ENCODE measurements around the gene C3orf18. TPM values are rescaled to one million over a fixed set of nuclear protein-coding genes. Genes with fewer than 3 reads are reported as not detected.

Gene C3orf18
- total RNA-seq, 2 donors from 2014 or later, result 2.4 to 2.9 TPM

DNA sequence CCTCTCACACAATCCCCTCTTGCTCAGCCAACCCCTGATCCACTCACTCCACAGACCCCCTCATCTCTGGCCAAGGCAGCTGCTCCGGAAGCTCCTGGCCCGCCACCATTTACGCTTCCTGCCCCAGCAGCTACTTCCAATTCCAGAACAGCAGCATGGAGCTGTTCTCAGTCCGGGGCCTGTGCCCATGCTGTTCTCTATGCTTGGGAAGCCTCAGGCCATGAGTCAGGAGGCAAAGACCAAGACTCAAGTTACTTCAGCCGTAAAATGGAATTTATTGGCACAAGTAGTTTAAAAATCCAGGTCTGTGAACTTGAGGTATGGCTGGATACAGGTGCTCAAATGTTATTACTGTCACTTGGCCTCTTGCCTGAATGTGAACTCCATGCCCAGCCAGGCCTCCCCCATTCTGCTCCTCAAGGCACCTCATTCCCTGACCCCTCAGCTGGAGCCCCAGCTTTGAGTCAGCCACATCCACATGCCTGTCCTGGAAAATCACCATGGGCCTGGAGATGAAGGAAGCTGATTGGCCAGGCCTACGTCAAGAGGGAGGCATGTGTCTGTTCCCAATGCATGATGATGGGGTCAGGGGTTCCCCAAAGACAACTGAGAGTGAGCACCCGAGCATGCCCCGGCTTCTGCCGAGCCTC lies 32.7 kb downstream of the C3orf18 start:
- intact Hi-C loops (cut with DNase I), result no loop called here
- DNase-seq, result no peak
- Histone ChIP-seq H3K4me3 (no peak overlapping the region), H3K27me3 (no peaks in the 10 kb centered on the region), H3K36me3 (no peaks in the 10 kb centered on the region), H3K27ac (no peak overlapping the region), H3K9ac (ENCODE audit: low read depth in 2 of 2, low read length in 2 of 2) (no peak overlapping the region), H3K9me3 (no peaks in the 10 kb centered on the region), H3K4me1 (no peaks in the 10 kb centered on the region)
- TF ChIP-seq, protein P1, sequence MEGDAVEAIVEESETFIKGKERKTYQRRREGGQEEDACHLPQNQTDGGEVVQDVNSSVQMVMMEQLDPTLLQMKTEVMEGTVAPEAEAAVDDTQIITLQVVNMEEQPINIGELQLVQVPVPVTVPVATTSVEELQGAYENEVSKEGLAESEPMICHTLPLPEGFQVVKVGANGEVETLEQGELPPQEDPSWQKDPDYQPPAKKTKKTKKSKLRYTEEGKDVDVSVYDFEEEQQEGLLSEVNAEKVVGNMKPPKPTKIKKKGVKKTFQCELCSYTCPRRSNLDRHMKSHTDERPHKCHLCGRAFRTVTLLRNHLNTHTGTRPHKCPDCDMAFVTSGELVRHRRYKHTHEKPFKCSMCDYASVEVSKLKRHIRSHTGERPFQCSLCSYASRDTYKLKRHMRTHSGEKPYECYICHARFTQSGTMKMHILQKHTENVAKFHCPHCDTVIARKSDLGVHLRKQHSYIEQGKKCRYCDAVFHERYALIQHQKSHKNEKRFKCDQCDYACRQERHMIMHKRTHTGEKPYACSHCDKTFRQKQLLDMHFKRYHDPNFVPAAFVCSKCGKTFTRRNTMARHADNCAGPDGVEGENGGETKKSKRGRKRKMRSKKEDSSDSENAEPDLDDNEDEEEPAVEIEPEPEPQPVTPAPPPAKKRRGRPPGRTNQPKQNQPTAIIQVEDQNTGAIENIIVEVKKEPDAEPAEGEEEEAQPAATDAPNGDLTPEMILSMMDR (IDR thresholded peaks at IDR 0.05), result no peak

DNA sequence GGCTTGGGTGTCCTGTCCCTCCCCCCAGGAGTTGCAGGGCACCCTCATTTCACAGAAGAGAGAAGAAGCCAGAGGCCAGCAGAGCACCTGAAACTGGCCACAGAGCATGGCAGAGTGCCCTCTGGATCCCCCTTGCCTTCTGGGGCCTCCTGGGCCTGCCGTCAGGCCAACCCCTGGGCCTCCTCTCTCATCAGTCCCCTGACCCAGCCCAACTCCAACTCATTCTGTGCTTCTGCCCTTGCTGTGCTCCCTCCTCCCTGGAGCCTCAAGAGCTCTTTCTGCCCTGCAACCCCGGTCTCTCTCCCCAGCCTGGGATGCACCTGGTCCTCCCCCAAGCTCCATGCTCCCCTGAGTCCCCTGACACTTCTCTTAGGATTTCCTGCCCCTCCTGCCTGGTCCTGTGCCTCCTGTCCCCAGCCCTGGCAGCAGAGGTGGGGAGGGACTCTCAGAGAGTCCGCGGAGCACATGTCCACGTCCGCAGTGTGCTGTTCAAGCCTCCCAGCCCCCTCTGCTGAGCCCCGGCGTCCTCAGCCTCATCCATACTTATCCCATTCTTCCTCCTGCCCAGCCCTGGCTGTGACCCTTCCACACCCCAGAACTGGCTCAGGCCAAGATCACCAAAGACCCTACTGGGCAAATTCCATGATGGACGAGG lies 33.6 kb downstream of the C3orf18 start:
- intact Hi-C loops (cut with DNase I), result no loop called here
- Histone ChIP-seq H3K4me3 (no peak overlapping the region), H3K9ac (ENCODE audit: low read depth in 2 of 2, low read length in 2 of 2) (no peak overlapping the region), H3K27ac (no peak overlapping the region), H3K9me3 (no peaks in the 10 kb centered on the region), H3K27me3 (no peaks in the 10 kb centered on the region), H3K4me1 (no peaks in the 10 kb centered on the region), H3K36me3 (no peaks in the 10 kb centered on the region)
- no peak for DNase-seq
- TF ChIP-seq, protein P1 (IDR thresholded peaks at IDR 0.05), result no peak

DNA sequence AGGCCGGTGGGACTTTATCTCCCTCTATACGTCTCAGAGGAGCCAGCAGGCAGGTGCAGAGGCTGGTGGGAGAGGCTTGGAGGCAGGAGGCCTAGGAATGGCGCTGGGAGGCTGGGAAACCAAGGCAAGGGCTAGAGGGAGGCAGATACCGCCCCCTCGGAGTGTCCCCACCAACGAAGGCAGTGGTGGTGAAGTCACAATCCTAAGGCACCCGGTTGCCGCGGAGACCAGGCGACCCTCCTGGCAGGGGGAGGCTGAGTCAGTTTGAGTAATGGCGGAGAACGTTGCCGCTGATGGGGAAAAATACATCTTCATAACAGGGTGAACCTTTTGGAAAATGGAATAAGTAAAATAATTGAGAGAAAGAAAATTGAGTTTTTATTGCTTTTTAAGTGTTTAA lies 34.2 kb downstream of the C3orf18 start:
- DNase-seq, result no peak
- intact Hi-C loops (cut with DNase I), result no loop called here
- Histone ChIP-seq H3K27ac (no peak overlapping the region), H3K27me3 (no peaks in the 10 kb centered on the region), H3K4me1 (no peaks in the 10 kb centered on the region), H3K36me3 (no peaks in the 10 kb centered on the region), H3K9me3 (no peaks in the 10 kb centered on the region), H3K4me3 (no peak overlapping the region), H3K9ac (ENCODE audit: low read depth in 2 of 2, low read length in 2 of 2) (no peak overlapping the region)
- TF ChIP-seq, protein P1 (IDR thresholded peaks at IDR 0.05), result no peak

DNA sequence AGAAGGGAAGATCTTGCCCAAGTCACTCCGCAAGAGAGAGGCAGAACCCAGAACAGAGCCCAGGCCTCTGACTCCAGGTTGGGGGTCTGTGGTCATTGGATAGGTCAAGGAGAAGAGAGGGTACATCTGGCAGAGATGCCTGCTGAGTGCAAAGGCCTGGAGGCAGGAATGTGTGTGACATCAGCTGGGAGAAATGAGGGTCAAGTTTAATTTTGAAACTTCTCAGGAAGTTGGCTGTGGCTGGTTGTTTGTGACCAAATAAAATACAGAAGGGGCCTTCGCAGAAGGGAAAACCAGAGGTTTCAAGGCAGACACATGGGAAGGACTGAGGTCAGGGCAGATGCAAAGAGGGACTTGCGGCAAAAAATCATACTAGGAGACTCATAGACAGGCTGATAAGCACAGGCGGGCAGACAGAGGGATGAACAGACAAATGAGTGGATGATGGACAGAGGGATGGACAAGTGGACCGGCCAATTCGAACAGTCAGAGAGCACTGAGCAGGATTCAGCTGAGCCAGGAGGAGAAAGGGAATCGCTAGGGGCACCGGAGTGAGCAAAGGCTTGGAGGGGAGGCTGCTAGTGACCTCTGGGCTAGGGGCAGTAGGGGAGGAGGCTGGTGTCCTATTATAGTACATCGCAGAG lies 35.4 kb downstream of the C3orf18 start:
- no peaks in the 10 kb centered on the region for H3K9me3 ChIP-seq
- no peaks in the 10 kb centered on the region for H3K36me3 ChIP-seq
- no peak overlapping the region for H3K27ac ChIP-seq
- H3K4me1 ChIP-seq, result no peaks in the 10 kb centered on the region
- DNase-seq, result no peak
- TF ChIP-seq, protein P1 (IDR thresholded peaks at IDR 0.05), result no peak
- H3K4me3 ChIP-seq, result no peak overlapping the region
- no peaks in the 10 kb centered on the region for H3K27me3 ChIP-seq
- intact Hi-C loops (cut with DNase I), result no loop called here
- H3K9ac ChIP-seq (ENCODE audit: low read depth in 2 of 2, low read length in 2 of 2), result no peak overlapping the region

DNA sequence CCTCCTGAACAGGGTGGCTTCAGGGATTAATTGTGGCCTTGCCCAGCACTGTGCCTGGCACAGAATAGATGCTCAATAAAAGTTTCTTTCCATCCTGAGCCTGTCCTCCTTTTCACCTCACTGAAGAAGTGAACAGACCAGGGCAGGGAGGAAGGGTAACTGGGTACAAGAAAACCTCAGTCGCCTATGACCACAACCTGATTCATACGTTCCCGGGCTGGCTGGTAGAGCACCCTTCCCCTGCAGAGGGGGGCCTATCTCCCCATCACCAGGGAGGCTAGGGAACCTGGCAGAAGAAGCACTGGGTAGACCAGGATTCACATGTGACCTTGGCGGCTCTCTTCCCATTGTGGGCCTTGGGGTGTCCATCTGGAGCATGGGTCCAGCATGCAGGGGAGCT lies 36.3 kb downstream of the C3orf18 start:
- Histone ChIP-seq H3K27me3 (no peaks in the 10 kb centered on the region), H3K36me3 (no peaks in the 10 kb centered on the region), H3K9me3 (no peaks in the 10 kb centered on the region), H3K27ac (no peak overlapping the region), H3K4me1 (no peaks in the 10 kb centered on the region), H3K9ac (ENCODE audit: low read depth in 2 of 2, low read length in 2 of 2) (no peak overlapping the region), H3K4me3 (no peak overlapping the region)
- intact Hi-C loops (cut with DNase I), result no loop called here
- DNase-seq, result no peak
- TF ChIP-seq, protein P1 (IDR thresholded peaks at IDR 0.05), result no peak
